H1 (cell line): ENCODE measurements around the gene ENTPD6.

ENCODE experiments used
- EZH2 ChIP-seq: fragments of 200-600 bp; sonication (generic); IDR thresholded peaks from 2 replicates; pipeline ENCODE4 v1.7.1; 2012; ENCODE audit warnings: low read depth, mild to moderate bottlenecking, moderate library complexity, low read length, inconsistent platforms; ENCODE audit not compliant: severe bottlenecking
- GTF2F1 ChIP-seq: IDR thresholded peaks from 2 replicates; pipeline ENCODE4 v1.6.1; 2012; ENCODE audit warnings: low read depth, low read length, improper control_type of control experiment, borderline replicate concordance
- RAD21 ChIP-seq, 2 experiments: IDR thresholded peaks in 1 of 2; conservative IDR thresholded peaks in 1 of 2; 2 replicates each; pipeline ENCODE4 v1.6.1; 2011; ENCODE audit warnings: low read depth in 2 of 2, low read length in 2 of 2, improper control_type of control experiment in 1 of 2, inconsistent platforms in 1 of 2, mild to moderate bottlenecking in 1 of 2, moderate library complexity in 1 of 2
- RNF2 ChIP-seq: fragments of 200-900, 300-1000 bp; sonication (generic); IDR thresholded peaks from 2 replicates; pipeline ENCODE4 v1.7.1; 2016; ENCODE audit warnings: borderline replicate concordance, low read depth, mild to moderate bottlenecking, antibody characterized with exemption, low read length; ENCODE audit not compliant: poor library complexity, severe bottlenecking; ENCODE audit errors: missing control alignments
- TF ChIP-seq, protein P1 (sequence below), 3 experiments: IDR thresholded peaks; 1 replicate in 2 of 3; 2 replicates in 1 of 3; pipeline versions ENCODE4 v1.5.1 to v1.6.1; 2011; ENCODE audit warnings: low read length in 3 of 3, mild to moderate bottlenecking in 3 of 3, inconsistent platforms in 2 of 3, low read depth in 1 of 3, moderate library complexity in 1 of 3; ENCODE audit not compliant: insufficient read depth in 1 of 3; ENCODE audit errors: control extremely low read depth in 1 of 3

DNA sequence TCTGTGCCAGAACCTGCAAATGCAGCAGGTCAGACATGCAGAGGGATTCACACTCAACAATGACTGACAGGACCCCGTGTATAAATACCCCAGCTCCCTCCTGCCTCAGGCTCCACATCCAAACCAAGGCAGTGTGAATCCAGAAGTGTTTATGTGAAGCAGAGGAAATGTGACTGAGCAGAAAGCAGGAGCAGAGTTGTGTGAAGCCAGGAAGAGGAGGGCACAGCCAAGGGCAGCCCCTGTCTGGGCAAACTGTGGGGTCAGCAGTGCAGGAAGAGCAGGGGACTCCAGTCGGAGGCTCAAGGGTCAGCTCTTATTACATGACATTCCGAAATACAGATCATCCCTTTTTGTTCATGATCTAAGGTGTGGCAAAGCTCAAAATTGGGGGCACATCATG is 19.3 kb upstream of the ENTPD6 start:
- TF ChIP-seq GTF2F1 (no peak), RNF2 (no peak), RAD21 (IDR thresholded peaks at IDR 0.05 in 1 of 2, conservative IDR thresholded peaks at IDR 0.05 in 1 of 2; ENCODE audit: low read depth in 2 of 2, low read length in 2 of 2) (no peak), EZH2 (no peak)
- TF ChIP-seq, protein P1, sequence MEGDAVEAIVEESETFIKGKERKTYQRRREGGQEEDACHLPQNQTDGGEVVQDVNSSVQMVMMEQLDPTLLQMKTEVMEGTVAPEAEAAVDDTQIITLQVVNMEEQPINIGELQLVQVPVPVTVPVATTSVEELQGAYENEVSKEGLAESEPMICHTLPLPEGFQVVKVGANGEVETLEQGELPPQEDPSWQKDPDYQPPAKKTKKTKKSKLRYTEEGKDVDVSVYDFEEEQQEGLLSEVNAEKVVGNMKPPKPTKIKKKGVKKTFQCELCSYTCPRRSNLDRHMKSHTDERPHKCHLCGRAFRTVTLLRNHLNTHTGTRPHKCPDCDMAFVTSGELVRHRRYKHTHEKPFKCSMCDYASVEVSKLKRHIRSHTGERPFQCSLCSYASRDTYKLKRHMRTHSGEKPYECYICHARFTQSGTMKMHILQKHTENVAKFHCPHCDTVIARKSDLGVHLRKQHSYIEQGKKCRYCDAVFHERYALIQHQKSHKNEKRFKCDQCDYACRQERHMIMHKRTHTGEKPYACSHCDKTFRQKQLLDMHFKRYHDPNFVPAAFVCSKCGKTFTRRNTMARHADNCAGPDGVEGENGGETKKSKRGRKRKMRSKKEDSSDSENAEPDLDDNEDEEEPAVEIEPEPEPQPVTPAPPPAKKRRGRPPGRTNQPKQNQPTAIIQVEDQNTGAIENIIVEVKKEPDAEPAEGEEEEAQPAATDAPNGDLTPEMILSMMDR (IDR thresholded peaks at IDR 0.05; ENCODE audit: control extremely low read depth in 1 of 3, insufficient read depth in 1 of 3, low read depth in 1 of 3, low read length in 3 of 3), result no peak
